ENCODE data around the gene MYLK.

DNA sequence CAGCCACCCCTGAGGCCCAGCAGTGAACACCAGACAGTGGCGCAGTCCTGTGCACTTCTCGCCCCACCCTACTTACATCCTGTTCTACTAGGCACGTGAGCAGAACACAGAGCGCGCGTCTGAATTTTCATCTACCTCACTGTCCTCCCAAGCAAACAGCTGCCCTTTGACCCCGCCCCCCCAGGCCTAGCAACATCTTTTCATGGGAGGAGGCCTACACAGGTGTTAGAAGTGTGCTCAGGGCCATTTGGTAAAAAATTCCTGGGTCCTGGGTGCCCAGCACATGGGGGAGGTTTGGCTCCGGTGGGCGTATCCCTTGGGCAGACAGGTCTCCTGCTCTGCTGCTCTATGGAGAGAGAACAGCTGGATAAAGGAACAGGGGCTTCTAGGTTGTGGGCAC lies 95.0 kb downstream of the MYLK start:
- no peak for TF ChIP-seq CTCF (IDR thresholded peaks at IDR 0.05; ENCODE audit: insufficient read depth, low read depth, low read length)
- TF ChIP-seq EZH2 (IDR thresholded peaks at IDR 0.05; ENCODE audit: insufficient read depth, low read length): no peak

Data from astrocyte (in vitro differentiated cells and primary cell).